Adrenal gland (tissue), 5 donors: ENCODE data around the gene PARD3B.

Experiments
- POLR2A ChIP-seq, 2 donors: fragments of 450-650 bp; IDR thresholded peaks; one replicate each; pipeline ENCODE4 v1.6.1; 2017; ENCODE audit warnings: antibody characterized with exemption in 2 of 2, mild to moderate bottlenecking in 2 of 2, moderate library complexity in 1 of 2
- TF ChIP-seq, protein P1 (sequence below), 6 experiments: fragments of 450-650 bp in 4 of 6; fragments of 200-600 bp in 2 of 6; sonication (generic) in 1 of 6; IDR thresholded peaks; 1 replicate in 5 of 6; 2 replicates in 1 of 6; pipeline versions ENCODE4 v1.5.1 to v1.8.0; 2016 to 2021; ENCODE audit warnings: antibody characterized with exemption in 6 of 6, mild to moderate bottlenecking in 2 of 6, moderate library complexity in 1 of 6
- donor health status: DM: no; HTN: no; CAD: no.

DNA sequence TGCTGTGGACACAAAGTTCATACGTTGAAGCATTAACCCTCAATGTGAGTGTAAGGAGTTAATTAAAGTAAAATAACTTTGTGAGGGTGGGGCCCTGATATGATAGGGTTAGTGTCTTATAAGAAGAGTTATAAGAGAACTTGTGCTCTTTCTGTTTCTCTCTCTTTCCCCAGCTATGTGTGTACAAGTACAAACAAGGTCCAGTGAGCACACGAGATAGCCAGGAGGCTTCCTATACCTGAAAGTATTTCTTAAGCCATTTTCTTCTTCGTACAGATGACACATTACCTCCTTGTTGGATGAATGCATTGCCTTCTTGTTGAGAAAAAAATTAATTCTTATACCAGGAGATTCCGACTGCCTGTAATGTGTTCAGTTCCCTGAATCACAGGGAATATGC lies 301.2 kb downstream of the PARD3B start:
- TF ChIP-seq, protein P1, sequence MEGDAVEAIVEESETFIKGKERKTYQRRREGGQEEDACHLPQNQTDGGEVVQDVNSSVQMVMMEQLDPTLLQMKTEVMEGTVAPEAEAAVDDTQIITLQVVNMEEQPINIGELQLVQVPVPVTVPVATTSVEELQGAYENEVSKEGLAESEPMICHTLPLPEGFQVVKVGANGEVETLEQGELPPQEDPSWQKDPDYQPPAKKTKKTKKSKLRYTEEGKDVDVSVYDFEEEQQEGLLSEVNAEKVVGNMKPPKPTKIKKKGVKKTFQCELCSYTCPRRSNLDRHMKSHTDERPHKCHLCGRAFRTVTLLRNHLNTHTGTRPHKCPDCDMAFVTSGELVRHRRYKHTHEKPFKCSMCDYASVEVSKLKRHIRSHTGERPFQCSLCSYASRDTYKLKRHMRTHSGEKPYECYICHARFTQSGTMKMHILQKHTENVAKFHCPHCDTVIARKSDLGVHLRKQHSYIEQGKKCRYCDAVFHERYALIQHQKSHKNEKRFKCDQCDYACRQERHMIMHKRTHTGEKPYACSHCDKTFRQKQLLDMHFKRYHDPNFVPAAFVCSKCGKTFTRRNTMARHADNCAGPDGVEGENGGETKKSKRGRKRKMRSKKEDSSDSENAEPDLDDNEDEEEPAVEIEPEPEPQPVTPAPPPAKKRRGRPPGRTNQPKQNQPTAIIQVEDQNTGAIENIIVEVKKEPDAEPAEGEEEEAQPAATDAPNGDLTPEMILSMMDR (IDR thresholded peaks at IDR 0.05), result no peak
- no peak for TF ChIP-seq POLR2A (IDR thresholded peaks at IDR 0.05)
